ENCODE data around the gene EBF3. TPM values are rescaled to one million over a fixed set of nuclear protein-coding genes. Genes with fewer than 3 reads are reported as not detected.

Gene EBF3
- total RNA-seq, 1 donor from 2014 or later, result not detected

DNA sequence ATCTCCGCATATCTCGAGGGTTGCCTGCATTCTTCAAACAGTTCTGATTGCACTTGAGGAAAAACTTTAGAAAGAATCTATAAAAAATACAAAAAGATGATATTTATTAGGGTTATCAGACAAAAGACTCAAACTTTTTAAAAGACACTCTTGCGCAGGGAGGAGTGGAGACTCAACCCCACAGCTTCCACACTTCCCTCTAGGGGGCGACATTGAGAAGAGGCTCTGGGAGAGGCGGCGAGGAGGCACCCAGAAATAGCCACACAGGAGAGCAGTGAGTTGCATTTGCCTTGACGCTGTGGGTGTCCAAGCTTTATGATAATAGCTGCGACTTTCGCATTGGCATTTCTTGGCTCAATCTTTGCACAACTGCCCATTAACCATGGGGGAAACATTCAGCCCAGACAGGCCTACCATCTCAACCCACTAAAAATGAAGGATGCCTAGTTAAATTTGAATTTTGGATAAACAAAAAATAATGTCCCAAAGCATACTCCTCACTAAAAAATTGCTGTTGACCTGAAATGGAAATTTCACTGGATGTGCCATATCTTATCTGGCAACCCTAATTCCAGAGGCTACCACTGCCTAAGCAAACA, 86.2 kb downstream of the EBF3 start:
- TF ChIP-seq, protein P1, sequence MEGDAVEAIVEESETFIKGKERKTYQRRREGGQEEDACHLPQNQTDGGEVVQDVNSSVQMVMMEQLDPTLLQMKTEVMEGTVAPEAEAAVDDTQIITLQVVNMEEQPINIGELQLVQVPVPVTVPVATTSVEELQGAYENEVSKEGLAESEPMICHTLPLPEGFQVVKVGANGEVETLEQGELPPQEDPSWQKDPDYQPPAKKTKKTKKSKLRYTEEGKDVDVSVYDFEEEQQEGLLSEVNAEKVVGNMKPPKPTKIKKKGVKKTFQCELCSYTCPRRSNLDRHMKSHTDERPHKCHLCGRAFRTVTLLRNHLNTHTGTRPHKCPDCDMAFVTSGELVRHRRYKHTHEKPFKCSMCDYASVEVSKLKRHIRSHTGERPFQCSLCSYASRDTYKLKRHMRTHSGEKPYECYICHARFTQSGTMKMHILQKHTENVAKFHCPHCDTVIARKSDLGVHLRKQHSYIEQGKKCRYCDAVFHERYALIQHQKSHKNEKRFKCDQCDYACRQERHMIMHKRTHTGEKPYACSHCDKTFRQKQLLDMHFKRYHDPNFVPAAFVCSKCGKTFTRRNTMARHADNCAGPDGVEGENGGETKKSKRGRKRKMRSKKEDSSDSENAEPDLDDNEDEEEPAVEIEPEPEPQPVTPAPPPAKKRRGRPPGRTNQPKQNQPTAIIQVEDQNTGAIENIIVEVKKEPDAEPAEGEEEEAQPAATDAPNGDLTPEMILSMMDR (IDR thresholded peaks at IDR 0.05), result peak; percentile 52
- no peaks in the 10 kb centered on the region for H3K36me3 Mint-ChIP-seq (ENCODE audit: low read depth)
- H3K9me3 Mint-ChIP-seq (ENCODE audit: low read depth), result no peaks in the 10 kb centered on the region
- peaks cover 3% of the 10 kb centered on the region for H3K27me3 Mint-ChIP-seq (ENCODE audit: low read depth)
- no peak for DNase-seq (ENCODE audit: low spot score)
- H3K4me3 Mint-ChIP-seq (ENCODE audit: unreplicated experiment), result no peak overlapping the region
- H3K4me1 Mint-ChIP-seq (ENCODE audit: low read depth), result no peaks in the 10 kb centered on the region
- H3K27ac Mint-ChIP-seq (ENCODE audit: unreplicated experiment), result no peak overlapping the region

DNA sequence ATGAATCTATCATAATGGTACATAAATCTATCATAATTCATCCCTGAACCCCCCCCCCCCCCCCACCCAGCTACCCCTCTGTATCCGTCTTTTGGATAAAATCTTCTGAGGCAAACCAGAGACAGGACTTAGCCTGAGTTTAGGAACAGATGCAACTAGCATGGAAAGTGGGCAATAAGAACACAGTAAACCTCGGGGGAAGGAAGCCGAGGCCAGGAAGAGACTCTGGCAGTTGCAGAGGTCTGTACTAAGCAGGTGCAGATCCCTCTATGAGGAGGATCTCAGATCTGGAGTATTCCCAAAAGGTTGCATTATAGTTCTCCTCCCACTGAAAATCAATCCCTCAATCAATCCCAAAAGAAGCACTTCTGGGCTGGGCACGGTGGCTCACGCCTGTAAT, 87.2 kb downstream of the EBF3 start:
- no peaks in the 10 kb centered on the region for H3K4me1 Mint-ChIP-seq (ENCODE audit: low read depth)
- TF ChIP-seq, protein P1 (IDR thresholded peaks at IDR 0.05), result no peak

DNA sequence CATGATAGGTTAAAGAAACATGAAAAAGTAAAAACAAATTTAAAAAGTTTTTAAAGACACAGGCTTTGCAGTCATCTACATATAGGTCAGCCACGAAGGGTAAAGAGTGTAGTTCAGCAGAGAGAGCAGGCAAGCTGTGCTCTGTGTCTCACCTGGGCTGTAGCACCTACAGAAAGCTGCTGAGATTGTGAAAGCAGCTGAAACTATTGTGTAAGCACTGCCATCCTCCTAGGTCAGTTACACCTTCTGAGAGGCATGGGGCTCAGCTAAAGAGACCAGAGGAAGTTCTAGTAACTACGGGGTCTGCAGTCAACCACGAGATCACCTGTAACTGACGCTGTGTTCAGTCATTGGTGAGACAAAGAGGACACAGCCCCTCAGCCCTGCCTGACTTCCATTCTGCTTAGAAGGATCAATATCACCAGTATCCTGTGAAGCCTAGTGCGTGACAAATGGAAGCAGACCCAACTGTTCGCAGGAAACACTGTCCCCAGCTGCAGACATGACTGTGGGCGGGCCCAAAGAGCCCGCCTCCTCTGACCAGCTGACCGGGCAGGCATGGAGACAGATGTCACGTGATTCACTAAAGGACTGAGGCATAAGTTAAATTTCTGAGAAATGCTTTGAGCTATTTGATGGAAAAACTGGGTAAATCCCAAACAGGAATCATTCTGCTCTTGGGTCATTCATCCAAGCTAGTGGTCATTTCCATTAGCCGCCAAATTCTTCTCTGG, 87.9 kb downstream of the EBF3 start:
- Mint-ChIP-seq H3K4me3 (ENCODE audit: unreplicated experiment) (no peak overlapping the region), H3K27me3 (ENCODE audit: low read depth) (peaks cover 2% of the 10 kb centered on the region), H3K9me3 (ENCODE audit: low read depth) (no peaks in the 10 kb centered on the region), H3K4me1 (ENCODE audit: low read depth) (no peaks in the 10 kb centered on the region), H3K27ac (ENCODE audit: unreplicated experiment) (no peak overlapping the region), H3K36me3 (ENCODE audit: low read depth) (no peaks in the 10 kb centered on the region)
- TF ChIP-seq, protein P1 (IDR thresholded peaks at IDR 0.05), result no peak
- no peak for DNase-seq (ENCODE audit: low spot score)

More for the DNA sequence above, 87.2 kb downstream of the EBF3 start:
- Mint-ChIP-seq H3K36me3 (ENCODE audit: low read depth) (no peaks in the 10 kb centered on the region), H3K9me3 (ENCODE audit: low read depth) (no peaks in the 10 kb centered on the region), H3K27me3 (ENCODE audit: low read depth) (peaks cover 3% of the 10 kb centered on the region), H3K4me3 (ENCODE audit: unreplicated experiment) (no peak overlapping the region), H3K27ac (ENCODE audit: unreplicated experiment) (no peak overlapping the region)
- DNase-seq (ENCODE audit: low spot score), result no peak

DNA sequence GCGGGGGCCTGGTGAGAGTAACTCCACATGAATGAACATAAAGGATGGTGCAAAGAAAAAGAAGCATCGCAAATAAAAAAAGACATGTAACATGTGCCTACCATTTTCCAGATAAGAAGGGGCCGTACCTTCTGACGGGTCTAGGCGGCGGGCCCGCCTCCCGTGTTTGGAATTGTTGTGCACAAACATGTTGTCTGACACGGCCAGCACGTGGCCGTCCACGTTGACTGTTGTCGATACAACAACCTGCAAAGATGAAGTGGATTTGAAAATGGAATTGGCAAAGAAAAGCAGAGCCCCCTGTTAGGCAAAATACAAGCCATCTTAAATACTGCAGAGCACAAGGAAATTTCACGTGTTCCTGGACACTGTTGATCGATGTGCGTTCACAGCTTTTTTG, 90.7 kb downstream of the EBF3 start:
- no peak for DNase-seq (ENCODE audit: low spot score)
- no peak overlapping the region for H3K27ac Mint-ChIP-seq (ENCODE audit: unreplicated experiment)
- no peak overlapping the region for H3K4me3 Mint-ChIP-seq (ENCODE audit: unreplicated experiment)
- H3K9me3 Mint-ChIP-seq (ENCODE audit: low read depth), result no peaks in the 10 kb centered on the region
- H3K36me3 Mint-ChIP-seq (ENCODE audit: low read depth), result no peaks in the 10 kb centered on the region
- H3K4me1 Mint-ChIP-seq (ENCODE audit: low read depth), result no peaks in the 10 kb centered on the region
- no peaks in the 10 kb centered on the region for H3K27me3 Mint-ChIP-seq (ENCODE audit: low read depth)
- TF ChIP-seq, protein P1 (IDR thresholded peaks at IDR 0.05), result no peak

DNA sequence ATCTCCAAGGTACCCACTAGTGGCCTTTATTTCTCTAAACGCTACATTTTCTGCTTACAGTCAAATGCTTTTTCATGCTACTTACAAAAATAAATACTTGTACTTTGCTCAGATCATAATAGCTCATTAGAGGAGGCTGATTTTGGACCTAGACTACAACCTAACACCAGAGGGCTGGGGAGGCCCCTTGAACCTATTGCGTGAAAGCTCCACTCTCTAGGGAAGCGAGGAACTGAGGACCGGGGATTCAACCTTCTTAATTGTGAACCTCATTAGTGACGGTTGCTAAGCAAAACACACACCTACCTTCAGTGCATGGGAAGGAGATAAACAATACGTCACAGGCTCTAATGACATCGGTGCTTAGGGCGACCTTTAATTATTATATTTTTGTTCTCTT, 92.1 kb downstream of the EBF3 start:
- H3K9me3 Mint-ChIP-seq (ENCODE audit: low read depth), result no peaks in the 10 kb centered on the region
- TF ChIP-seq, protein P1 (IDR thresholded peaks at IDR 0.05), result no peak
- H3K27ac Mint-ChIP-seq (ENCODE audit: unreplicated experiment), result no peak overlapping the region
- H3K27me3 Mint-ChIP-seq (ENCODE audit: low read depth), result no peaks in the 10 kb centered on the region
- no peak overlapping the region for H3K4me3 Mint-ChIP-seq (ENCODE audit: unreplicated experiment)
- no peak for DNase-seq (ENCODE audit: low spot score)
- H3K4me1 Mint-ChIP-seq (ENCODE audit: low read depth), result no peaks in the 10 kb centered on the region
- no peaks in the 10 kb centered on the region for H3K36me3 Mint-ChIP-seq (ENCODE audit: low read depth)

Measured in chondrocyte (in vitro differentiated cells).